22Rv1 (cell line): ENCODE measurements around the gene LRRK1.

Experiments
- H3K27ac ChIP-seq: fragments of 450-650 bp; 2 replicates; pipeline ENCODE4 v1.5.1; 2017
- ZFX ChIP-seq: fragments of 450-650 bp; IDR thresholded peaks from 2 replicates; pipeline ENCODE4 v1.6.1; 2017; ENCODE audit warnings: antibody characterized with exemption, borderline replicate concordance
- TF ChIP-seq, protein P1 (sequence below): fragments of 450-650 bp; IDR thresholded peaks from 2 replicates; pipeline ENCODE4 v1.5.1; 2017; ENCODE audit warnings: mild to moderate bottlenecking

LRRK1 gene

DNA sequence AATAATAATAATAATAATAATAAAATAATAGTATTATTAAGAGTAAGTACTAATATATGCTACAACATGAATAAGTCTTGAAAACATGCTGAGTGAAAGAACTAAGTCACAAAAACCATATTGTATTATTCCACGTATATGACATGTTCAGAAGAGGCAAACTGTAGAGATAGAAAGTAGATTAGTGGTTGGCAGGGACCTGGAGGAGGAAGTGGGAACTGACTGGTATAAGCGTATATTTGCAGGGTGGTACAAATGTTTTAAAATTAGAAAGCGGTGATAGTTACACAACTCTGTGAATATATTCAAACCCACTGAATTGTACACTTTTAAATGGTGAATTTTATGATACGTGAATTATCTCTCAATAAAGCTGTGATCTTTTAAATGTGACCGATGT lies 32.8 kb downstream of the LRRK1 start:
- no peak overlapping the region for H3K27ac ChIP-seq
- TF ChIP-seq, protein P1, sequence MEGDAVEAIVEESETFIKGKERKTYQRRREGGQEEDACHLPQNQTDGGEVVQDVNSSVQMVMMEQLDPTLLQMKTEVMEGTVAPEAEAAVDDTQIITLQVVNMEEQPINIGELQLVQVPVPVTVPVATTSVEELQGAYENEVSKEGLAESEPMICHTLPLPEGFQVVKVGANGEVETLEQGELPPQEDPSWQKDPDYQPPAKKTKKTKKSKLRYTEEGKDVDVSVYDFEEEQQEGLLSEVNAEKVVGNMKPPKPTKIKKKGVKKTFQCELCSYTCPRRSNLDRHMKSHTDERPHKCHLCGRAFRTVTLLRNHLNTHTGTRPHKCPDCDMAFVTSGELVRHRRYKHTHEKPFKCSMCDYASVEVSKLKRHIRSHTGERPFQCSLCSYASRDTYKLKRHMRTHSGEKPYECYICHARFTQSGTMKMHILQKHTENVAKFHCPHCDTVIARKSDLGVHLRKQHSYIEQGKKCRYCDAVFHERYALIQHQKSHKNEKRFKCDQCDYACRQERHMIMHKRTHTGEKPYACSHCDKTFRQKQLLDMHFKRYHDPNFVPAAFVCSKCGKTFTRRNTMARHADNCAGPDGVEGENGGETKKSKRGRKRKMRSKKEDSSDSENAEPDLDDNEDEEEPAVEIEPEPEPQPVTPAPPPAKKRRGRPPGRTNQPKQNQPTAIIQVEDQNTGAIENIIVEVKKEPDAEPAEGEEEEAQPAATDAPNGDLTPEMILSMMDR, result no peak
- no peak for TF ChIP-seq ZFX

DNA sequence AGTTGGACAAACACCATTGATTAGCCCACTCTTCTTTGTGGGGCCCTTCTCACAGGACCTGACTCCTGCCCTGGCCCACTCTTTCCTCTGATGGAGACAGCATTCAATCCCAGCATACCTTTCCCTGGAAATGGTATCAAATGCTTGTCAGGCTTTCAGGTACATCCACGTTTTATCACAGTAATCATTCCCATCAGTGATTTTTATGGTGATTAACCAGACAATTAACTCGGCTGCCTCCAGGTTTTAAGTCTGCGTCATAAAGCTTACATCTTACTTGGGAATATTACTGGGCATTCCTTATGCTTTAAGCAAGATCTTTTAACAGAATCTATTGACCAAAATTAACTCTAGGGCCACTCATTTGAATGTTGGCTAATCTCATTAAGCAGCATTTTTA lies 33.4 kb downstream of the LRRK1 start:
- TF ChIP-seq ZFX, result no peak
- TF ChIP-seq, protein P1, result no peak
- no peak overlapping the region for H3K27ac ChIP-seq

DNA sequence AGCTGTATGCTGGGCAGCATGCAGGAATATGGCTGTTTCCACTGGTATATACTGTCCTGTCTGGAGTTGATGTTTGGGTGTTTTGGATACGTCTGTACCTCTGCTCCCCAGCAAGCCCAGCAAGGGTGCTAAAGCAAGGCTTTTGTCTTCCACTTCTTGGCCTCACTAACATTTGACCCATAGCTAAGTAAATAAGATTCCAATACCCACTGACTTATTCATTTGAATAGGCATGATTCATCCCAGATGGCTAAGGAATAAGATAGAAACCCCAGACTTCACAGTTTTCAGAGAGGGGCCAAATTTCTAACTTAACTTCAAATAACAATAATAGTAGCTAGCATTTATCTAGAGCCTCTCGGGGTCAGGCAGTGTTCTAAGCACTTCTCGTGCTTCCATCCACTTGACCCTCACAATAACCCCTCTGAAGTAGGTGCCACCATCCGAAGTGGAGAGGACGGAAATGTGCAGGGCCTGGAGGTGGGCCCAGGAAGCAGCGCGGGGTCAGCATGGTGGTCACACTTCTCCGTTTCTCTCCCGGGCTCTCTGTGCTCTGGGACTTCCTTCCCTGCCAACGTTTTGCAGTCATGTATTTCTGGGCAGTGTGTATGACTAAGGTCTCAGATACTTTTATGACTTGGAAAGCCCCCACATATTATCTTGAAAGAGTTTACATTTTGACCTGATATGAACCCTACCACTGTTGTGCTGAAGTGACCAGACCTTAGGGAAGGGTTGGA lies 39.3 kb downstream of the LRRK1 start:
- no peak overlapping the region for H3K27ac ChIP-seq
- TF ChIP-seq ZFX, result no peak
- TF ChIP-seq, protein P1, result no peak

DNA sequence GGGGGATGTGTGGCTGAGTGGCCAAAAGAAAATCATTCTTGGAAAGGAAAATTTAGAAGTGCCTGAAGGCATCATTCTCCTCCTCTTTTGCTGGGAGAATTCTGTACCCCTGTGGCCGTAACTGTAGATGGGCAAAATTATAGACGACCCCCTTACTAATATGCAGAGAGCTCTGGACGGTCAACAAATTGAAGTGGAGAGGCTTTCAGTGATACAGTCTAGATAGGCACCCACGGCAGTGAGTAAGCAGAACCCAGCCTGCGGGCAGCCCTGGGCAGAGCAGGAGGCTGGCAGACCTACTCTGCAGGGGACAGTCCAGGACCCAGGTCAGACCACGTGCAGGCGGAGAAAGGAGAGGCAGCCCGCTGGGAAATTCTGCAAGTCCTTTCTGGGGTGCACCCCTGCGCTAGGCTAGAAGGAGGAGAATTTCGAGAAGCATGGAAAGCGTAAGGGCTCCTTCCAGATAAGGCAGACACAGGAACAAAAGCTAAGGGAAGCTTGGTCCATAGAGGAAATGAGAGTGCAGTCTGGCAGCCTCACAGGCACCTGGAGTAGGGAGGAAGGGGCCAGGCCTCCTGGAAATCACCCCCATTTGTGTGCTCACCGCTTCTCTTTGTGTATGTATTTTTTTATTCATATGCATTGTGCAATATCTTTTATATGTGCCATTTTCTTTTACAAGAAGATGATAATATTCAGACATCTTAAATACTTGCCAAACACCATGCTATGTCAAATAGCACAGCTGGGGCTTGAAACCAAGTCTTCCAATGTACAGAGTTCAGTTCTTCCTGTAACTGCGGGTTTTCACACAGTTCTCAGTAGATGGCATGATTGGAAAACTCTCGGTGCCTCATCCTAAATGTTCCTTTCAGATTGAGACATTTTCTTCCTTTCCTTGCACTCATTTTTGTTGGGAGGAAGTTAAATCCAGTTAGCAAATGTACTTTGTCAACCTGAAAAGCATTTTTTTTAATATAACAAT lies 40.2 kb downstream of the LRRK1 start:
- TF ChIP-seq, protein P1, result no peak
- no peak for TF ChIP-seq ZFX
- no peak overlapping the region for H3K27ac ChIP-seq

DNA sequence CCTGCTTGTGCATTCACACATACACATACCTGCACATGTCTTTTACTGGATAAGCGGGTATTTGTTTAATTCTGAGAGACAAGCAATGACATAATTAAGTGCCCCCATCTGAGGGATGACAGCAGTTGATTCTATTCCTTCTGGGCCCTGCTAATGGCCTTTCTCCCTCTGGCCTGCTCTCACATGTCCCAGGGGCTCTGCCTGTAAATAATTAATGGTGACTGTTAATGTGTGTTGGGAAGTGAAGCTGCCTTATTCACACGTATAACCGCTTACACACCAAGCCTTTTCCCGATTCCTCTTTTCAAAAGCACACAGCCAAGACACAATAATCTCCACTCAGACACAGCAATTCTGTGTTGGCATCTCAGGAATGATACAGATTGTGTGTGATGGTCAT lies 47.8 kb downstream of the LRRK1 start:
- no peak overlapping the region for H3K27ac ChIP-seq
- TF ChIP-seq, protein P1, result no peak
- no peak for TF ChIP-seq ZFX

DNA sequence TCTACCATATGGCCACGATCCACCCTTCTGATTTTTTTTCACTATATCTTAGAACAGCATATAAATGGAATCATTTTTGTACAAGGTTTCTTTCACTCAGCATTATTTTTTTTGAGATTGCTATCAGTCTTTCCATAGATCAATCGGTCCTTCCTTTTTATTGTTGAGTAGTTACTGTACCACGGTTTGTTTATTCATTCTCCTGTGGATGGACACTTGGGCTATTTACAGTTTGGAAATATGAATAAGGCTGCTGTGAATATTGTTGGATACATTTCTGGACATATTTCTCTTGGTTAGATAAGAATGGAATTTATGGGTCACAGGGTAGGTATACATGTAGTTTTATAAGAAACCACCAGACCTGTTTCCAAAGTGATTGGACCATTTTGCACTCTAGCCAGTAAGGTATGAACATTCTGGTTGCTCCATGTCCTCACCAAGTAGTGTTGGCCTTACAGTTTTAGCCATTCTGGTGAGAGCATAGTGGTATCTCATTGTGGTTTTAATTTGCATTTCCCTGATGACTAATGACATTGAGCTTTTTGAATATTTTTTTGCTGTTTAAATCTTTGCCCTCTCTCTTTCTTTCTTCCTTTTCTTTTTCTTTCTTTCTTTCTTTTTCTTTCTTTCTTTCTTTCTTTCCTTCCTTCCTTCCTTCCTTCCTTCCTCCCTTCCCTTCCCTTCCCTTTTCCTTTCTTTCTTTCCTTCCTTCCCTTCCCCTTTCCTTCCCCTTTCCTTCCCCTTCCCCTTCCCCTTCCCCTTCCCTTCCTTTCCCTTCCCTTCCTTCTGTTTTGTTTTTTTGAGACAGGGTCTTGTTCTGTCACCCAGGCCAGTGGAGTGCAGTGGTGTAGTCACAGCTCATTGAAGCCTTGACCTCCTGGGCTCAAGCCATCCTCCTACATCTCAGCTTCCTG lies 49.2 kb downstream of the LRRK1 start:
- H3K27ac ChIP-seq, result no peak overlapping the region

More for the DNA sequence above, 49.2 kb downstream of the LRRK1 start:
- TF ChIP-seq, protein P1, result no peak
- no peak for TF ChIP-seq ZFX
